ENCODE results near the gene DENND1A.

- TF ChIP-seq CTCF (IDR thresholded peaks at IDR 0.05) (no peak), POLR2AphosphoS5 (IDR thresholded peaks at IDR 0.05) (no peak), EP300 (IDR thresholded peaks at IDR 0.05) (no peak)
These were observed 345.4 kb downstream of the DENND1A start for GRCh38 chr9:123584202-123585176.
